Measurements from ENCODE around the gene LTB4R2.

The LTB4R2 gene

GRCh38 chr14:24340606-24341005 is 30.7 kb downstream of the LTB4R2 start:
- Histone ChIP-seq H3K27ac (ENCODE audit: extremely low read depth, low read depth, low read length) (no peak overlapping the region), H3K4me3 (ENCODE audit: low read depth, low read length) (no peak overlapping the region), H3K9me3 (ENCODE audit: control insufficient read depth, insufficient read depth, low read depth, low read length) (no peaks in the 10 kb centered on the region), H3K4me1 (ENCODE audit: control insufficient read depth, insufficient read depth, low read length) (no peaks in the 10 kb centered on the region), H3K36me3 (ENCODE audit: control insufficient read depth in 2 of 2, insufficient read depth in 1 of 2, low read length in 2 of 2) (no peaks in the 10 kb centered on the region)
- no peak for TF ChIP-seq ZNF501 (tag by site-specific recombination; IDR thresholded peaks at IDR 0.05)
- TF ChIP-seq ZBTB8A (tag by site-specific recombination; IDR thresholded peaks at IDR 0.05): no peak
- TF ChIP-seq ZNF335 (tag by site-specific recombination; conservative IDR thresholded peaks at IDR 0.05): no peak
- no peak for TF ChIP-seq ZNF324 (tag by site-specific recombination; IDR thresholded peaks at IDR 0.05)
- no peak for TF ChIP-seq KLF9 (tag by site-specific recombination; IDR thresholded peaks at IDR 0.05; ENCODE audit: low read depth)
- TF ChIP-seq, protein P1, sequence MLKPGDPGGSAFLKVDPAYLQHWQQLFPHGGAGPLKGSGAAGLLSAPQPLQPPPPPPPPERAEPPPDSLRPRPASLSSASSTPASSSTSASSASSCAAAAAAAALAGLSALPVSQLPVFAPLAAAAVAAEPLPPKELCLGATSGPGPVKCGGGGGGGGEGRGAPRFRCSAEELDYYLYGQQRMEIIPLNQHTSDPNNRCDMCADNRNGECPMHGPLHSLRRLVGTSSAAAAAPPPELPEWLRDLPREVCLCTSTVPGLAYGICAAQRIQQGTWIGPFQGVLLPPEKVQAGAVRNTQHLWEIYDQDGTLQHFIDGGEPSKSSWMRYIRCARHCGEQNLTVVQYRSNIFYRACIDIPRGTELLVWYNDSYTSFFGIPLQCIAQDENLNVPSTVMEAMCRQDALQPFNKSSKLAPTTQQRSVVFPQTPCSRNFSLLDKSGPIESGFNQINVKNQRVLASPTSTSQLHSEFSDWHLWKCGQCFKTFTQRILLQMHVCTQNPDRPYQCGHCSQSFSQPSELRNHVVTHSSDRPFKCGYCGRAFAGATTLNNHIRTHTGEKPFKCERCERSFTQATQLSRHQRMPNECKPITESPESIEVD (tag by site-specific recombination; IDR thresholded peaks at IDR 0.05): no peak
- ChIA-PET CTCF (interaction anchor here (0.7 to 2.2 kb wide), 4 partner anchors 10 to 96 kb away, joined by 3 to 10 read pairs (median 4); no protein-coding TSS in a partner anchor), POLR2A (no interaction called here)

- ChIA-PET POLR2A (no interaction called here), CTCF (interaction anchor here (1.6 to 2.8 kb wide), 2 partner anchors 9 to 10 kb away, joined by 6 to 17 read pairs; no protein-coding TSS in a partner anchor)
- no peaks in the 10 kb centered on the region for H3K4me1 ChIP-seq (ENCODE audit: control insufficient read depth, insufficient read depth, low read length)
- no peak overlapping the region for H3K4me3 ChIP-seq (ENCODE audit: low read depth, low read length)
- no peaks in the 10 kb centered on the region for H3K9me3 ChIP-seq (ENCODE audit: control insufficient read depth, insufficient read depth, low read depth, low read length)
- H3K27ac ChIP-seq (ENCODE audit: extremely low read depth, low read depth, low read length): no peak overlapping the region
- H3K36me3 ChIP-seq (ENCODE audit: control insufficient read depth in 2 of 2, insufficient read depth in 1 of 2, low read length in 2 of 2): no peaks in the 10 kb centered on the region
- TF ChIP-seq ZNF792 (tag by site-specific recombination; IDR thresholded peaks at IDR 0.05) (no peak), ZNF510 (tag by site-specific recombination; IDR thresholded peaks at IDR 0.05; ENCODE audit: insufficient replicate concordance) (no peak), PRDM10 (tag by site-specific recombination; IDR thresholded peaks at IDR 0.05) (peak; percentile 75), ZNF174 (tag by site-specific recombination; IDR thresholded peaks at IDR 0.05) (no peak), ZNF280D (tag by site-specific recombination; IDR thresholded peaks at IDR 0.05) (no peak), GLI4 (tag by site-specific recombination; IDR thresholded peaks at IDR 0.05) (no peak), KLF10 (tag by site-specific recombination; IDR thresholded peaks at IDR 0.05) (no peak)
- TF ChIP-seq, protein P2, sequence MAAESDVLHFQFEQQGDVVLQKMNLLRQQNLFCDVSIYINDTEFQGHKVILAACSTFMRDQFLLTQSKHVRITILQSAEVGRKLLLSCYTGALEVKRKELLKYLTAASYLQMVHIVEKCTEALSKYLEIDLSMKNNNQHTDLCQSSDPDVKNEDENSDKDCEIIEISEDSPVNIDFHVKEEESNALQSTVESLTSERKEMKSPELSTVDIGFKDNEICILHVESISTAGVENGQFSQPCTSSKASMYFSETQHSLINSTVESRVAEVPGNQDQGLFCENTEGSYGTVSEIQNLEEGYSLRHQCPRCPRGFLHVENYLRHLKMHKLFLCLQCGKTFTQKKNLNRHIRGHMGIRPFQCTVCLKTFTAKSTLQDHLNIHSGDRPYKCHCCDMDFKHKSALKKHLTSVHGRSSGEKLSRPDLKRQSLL (tag by site-specific recombination; IDR thresholded peaks at IDR 0.05): no peak
- TF ChIP-seq, protein P3, sequence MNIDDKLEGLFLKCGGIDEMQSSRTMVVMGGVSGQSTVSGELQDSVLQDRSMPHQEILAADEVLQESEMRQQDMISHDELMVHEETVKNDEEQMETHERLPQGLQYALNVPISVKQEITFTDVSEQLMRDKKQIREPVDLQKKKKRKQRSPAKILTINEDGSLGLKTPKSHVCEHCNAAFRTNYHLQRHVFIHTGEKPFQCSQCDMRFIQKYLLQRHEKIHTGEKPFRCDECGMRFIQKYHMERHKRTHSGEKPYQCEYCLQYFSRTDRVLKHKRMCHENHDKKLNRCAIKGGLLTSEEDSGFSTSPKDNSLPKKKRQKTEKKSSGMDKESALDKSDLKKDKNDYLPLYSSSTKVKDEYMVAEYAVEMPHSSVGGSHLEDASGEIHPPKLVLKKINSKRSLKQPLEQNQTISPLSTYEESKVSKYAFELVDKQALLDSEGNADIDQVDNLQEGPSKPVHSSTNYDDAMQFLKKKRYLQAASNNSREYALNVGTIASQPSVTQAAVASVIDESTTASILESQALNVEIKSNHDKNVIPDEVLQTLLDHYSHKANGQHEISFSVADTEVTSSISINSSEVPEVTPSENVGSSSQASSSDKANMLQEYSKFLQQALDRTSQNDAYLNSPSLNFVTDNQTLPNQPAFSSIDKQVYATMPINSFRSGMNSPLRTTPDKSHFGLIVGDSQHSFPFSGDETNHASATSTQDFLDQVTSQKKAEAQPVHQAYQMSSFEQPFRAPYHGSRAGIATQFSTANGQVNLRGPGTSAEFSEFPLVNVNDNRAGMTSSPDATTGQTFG (tag by site-specific recombination; IDR thresholded peaks at IDR 0.05; ENCODE audit: borderline replicate concordance): no peak
Observed at GRCh38 chr14:24342889-24343288, 32.9 kb downstream of the LTB4R2 start.
